ENCODE data around the gene KHDC4. TPM values are rescaled to one million over a fixed set of nuclear protein-coding genes. Genes with fewer than 3 reads are reported as not detected.

KHDC4 gene
- total and polyA plus RNA-seq, 9 of the 15 experiments (the other 6 are each of a cell fraction or from before 2014, with no cell fraction given): 12.1 to 185 (median 65.6) TPM

DNA sequence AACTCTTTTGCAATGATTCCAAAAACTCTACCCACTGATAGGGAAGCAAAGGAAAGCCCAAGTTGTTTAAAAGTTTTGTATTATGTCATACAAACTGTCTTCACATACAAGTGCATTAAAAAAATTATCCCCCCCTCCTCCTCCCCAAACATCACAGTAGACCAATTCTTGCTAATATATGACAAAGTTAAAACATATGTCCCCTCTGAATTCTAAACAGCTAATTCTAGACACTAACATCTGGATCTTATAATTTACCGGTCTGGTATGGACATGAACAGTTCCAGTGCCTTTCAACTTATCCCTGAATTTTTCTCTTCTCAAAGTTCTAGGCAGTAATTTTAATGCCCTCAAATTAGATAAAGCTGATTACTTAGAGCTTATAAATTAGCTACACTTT, 36.5 kb downstream of the KHDC4 start:
- DNase-seq (ENCODE audit: extremely low read depth in 1 of 4, low spot score in 3 of 4) (no peak), ATAC-seq (no peak), FAIRE-seq (no peak)
- Histone ChIP-seq H3K36me3 (ENCODE audit: control insufficient read depth, insufficient read depth, low read length) (peaks cover 55% of the 10 kb centered on the region), H4K20me1 (replicated peaks; ENCODE audit: control insufficient read depth, insufficient read depth, low read length) (no peaks in the 10 kb centered on the region), H3K4me2 (ENCODE audit: insufficient read depth, low read length) (no peak overlapping the region), H3K27ac (ENCODE audit: extremely low read depth, low read depth, low read length) (no peak overlapping the region), H3K9me3 (replicated peaks; ENCODE audit: control insufficient read depth, insufficient read depth, low read depth, low read length) (no peaks in the 10 kb centered on the region), H3K4me1 (replicated peaks in 1 of 2; ENCODE audit: control insufficient read depth in 2 of 2, insufficient read depth in 2 of 2, low read length in 2 of 2) (peaks cover 3 to 16% of the 10 kb centered on the region in 2 experiments; a peak in 4 of 5 replicates), H2AFZ (ENCODE audit: low read depth, low read length) (no peak overlapping the region), H3K79me2 (ENCODE audit: control insufficient read depth, insufficient read depth, low read length) (no peaks in the 10 kb centered on the region), H3K4me3 (no peak overlapping the region), H3K27me3 (ENCODE audit: control insufficient read depth in 2 of 2, insufficient read depth in 2 of 2, low read length in 2 of 2) (no peaks in the 10 kb centered on the region), H3K9me1 (ENCODE audit: control insufficient read depth, insufficient read depth, low read length) (no peaks in the 10 kb centered on the region), H3K9ac (ENCODE audit: insufficient read depth in 1 of 2, low read depth in 2 of 2, low read length in 2 of 2) (no peak overlapping the region)
- TF ChIP-seq ZNF75A (CRISPR knock-in tag; IDR thresholded peaks at IDR 0.05): no peak
- no peak for TF ChIP-seq MED1 (CRISPR knock-in tag; IDR thresholded peaks at IDR 0.05; ENCODE audit: borderline replicate concordance)
- TF ChIP-seq ZNF184 (CRISPR knock-in tag; IDR thresholded peaks at IDR 0.05): no peak
- TF ChIP-seq MXI1 (IDR thresholded peaks at IDR 0.05; ENCODE audit: low read depth, low read length): no peak
- no peak for TF ChIP-seq NRF1 (conservative IDR thresholded peaks at IDR 0.05 in 1 of 2, IDR thresholded peaks at IDR 0.05 in 1 of 2)
- TF ChIP-seq, protein P1, sequence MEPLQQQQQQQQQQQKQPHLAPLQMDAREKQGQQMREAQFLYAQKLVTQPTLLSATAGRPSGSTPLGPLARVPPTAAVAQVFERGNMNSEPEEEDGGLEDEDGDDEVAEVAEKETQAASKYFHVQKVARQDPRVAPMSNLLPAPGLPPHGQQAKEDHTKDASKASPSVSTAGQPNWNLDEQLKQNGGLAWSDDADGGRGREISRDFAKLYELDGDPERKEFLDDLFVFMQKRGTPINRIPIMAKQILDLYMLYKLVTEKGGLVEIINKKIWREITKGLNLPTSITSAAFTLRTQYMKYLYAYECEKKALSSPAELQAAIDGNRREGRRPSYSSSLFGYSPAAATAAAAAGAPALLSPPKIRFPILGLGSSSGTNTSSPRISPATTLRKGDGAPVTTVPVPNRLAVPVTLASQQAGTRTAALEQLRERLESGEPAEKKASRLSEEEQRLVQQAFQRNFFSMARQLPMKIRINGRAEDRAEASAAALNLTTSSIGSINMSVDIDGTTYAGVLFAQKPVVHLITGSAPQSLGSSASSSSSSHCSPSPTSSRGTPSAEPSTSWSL (CRISPR knock-in tag; IDR thresholded peaks at IDR 0.05; ENCODE audit: borderline replicate concordance): no peak
- no peak for TF ChIP-seq MTA2 (IDR thresholded peaks at IDR 0.05; ENCODE audit: low read depth)
- TF ChIP-seq ZNF644 (tag; IDR thresholded peaks at IDR 0.05; ENCODE audit: low read depth): no peak
- TF ChIP-seq FOXM1 (IDR thresholded peaks at IDR 0.05; ENCODE audit: low read depth): no peak
- no peak for TF ChIP-seq FOXM1 (CRISPR knock-in tag; IDR thresholded peaks at IDR 0.05; ENCODE audit: low read depth)
- TF ChIP-seq THRAP3 (IDR thresholded peaks at IDR 0.05; ENCODE audit: borderline replicate concordance): no peak
- TF ChIP-seq, protein P2, sequence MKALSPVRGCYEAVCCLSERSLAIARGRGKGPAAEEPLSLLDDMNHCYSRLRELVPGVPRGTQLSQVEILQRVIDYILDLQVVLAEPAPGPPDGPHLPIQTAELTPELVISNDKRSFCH (CRISPR knock-in tag; IDR thresholded peaks at IDR 0.05): no peak
- TF ChIP-seq, protein P2 (tag; IDR thresholded peaks at IDR 0.05): no peak
- no peak for TF ChIP-seq FOS (IDR thresholded peaks at IDR 0.05; ENCODE audit: extremely low read depth, insufficient read length)
- TF ChIP-seq, protein P3, sequence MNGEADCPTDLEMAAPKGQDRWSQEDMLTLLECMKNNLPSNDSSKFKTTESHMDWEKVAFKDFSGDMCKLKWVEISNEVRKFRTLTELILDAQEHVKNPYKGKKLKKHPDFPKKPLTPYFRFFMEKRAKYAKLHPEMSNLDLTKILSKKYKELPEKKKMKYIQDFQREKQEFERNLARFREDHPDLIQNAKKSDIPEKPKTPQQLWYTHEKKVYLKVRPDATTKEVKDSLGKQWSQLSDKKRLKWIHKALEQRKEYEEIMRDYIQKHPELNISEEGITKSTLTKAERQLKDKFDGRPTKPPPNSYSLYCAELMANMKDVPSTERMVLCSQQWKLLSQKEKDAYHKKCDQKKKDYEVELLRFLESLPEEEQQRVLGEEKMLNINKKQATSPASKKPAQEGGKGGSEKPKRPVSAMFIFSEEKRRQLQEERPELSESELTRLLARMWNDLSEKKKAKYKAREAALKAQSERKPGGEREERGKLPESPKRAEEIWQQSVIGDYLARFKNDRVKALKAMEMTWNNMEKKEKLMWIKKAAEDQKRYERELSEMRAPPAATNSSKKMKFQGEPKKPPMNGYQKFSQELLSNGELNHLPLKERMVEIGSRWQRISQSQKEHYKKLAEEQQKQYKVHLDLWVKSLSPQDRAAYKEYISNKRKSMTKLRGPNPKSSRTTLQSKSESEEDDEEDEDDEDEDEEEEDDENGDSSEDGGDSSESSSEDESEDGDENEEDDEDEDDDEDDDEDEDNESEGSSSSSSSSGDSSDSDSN (IDR thresholded peaks at IDR 0.05; ENCODE audit: borderline replicate concordance in 1 of 2, low read depth in 2 of 2, low read length in 2 of 2): no peak
- no TSS peak for BruUV-seq (replicated peaks)
- CTCF ChIA-PET (ENCODE audit: low intra/inter-chr PET ratio): no interaction called here
- POLR2A ChIA-PET: interaction anchor here (0.6 kb wide), 1 partner anchor 1957 kb away, joined by 4 read pairs; no protein-coding TSS in a partner anchor
- intact Hi-C loops (cut with micrococcal nuclease) (no loop called here), in situ Hi-C loops (cut with MboI) (no loop called here)
- WGBS (ENCODE audit: insufficient coverage, low coverage, missing lambda C conversion rate): 100% methylated on average over 1 of the region's 1 CpG

Data from K562 (cell line).